GM23248 (cell line): ENCODE results near the gene DLG1.

ENCODE experiments used
- EZH2 ChIP-seq: fragments of 200-600 bp; sonication (generic); IDR thresholded peaks from 2 replicates; pipeline ENCODE4 v1.6.1; 2018; ENCODE audit warnings: antibody characterized with exemption, mild to moderate bottlenecking; ENCODE audit not compliant: insufficient read depth, poor library complexity, severe bottlenecking
- EZH2phosphoT487 ChIP-seq: fragments of 200-600 bp; sonication (generic); IDR thresholded peaks from 2 replicates; pipeline ENCODE4 v1.6.1; 2018; ENCODE audit warnings: antibody characterized with exemption, moderate library complexity, mild to moderate bottlenecking, low read depth; ENCODE audit not compliant: insufficient read depth

GRCh38 chr3:197311591-197311990, 13.2 kb upstream of the DLG1 start:
- TF ChIP-seq EZH2 (no peak), EZH2phosphoT487 (no peak)
